RPMI7951 (cell line): ENCODE measurements around the gene PKN3. TPM values are rescaled to one million over a fixed set of nuclear protein-coding genes. Genes with fewer than 3 reads are reported as not detected.

ENCODE experiments used
- DNase-seq: peaks from one replicate; pipeline ENCODE4 v3.0.0-alpha.2; 2012; ENCODE audit warnings: low read depth
- total RNA-seq: library from RNA; depleted of rRNA; stranded (reverse); fragments of >200 nt; shearing (Covaris generic); gene quantifications from 2 replicates; pipeline ENCODE4 v1.2.3, GENCODE V29; 2014; rRNA removed

The PKN3 gene
- 6.1 and 6.6 TPM in 2 replicates for total RNA-seq

GRCh38 chr9:128702445-128702948 lies at the start of gene PKN3:
Gene PKN3 (plus strand): TSS chr9:128702503. CDS start chr9:128702916, 413 bp downstream.
- DNase-seq = peak; percentile 73

GRCh38 chr9:128653908-128654307 lies 48.4 kb upstream of the PKN3 start:
- DNase-seq = no peak

- no peak for DNase-seq
Measured at GRCh38 chr9:128654481-128654880, 47.8 kb upstream of the PKN3 start.

- DNase-seq = peak; percentile 90
Measured at GRCh38 chr9:128656416-128657343, 45.6 kb upstream of the PKN3 start, which contains the start of gene DYNC2I2. Gene DYNC2I2 (minus strand): TSS chr9:128656847. CDS start chr9:128656726, 121 bp downstream.

- no peak for DNase-seq
Measured at GRCh38 chr9:128657344-128657704, 45.0 kb upstream of the PKN3 start.

DNA sequence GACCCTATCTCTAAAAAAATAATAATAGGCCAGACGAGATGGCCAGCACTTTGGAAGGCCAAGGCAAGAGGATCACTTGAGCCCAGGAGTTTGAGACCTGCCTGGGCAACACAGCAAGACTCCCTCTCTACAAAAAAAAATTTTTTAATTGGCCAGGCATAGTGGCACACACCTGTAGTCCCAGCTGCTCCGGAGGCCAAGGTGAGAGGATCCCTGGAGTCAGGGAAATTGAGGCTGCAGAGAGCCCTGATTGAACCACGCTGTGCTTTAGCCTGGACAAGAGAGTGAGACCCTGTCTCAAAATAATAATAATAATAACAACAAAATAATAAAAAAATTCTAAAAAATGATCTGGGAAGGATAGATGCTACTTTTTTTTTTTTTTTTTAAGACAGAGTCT lies 44.5 kb upstream of the PKN3 start:
- no peak for DNase-seq

GRCh38 chr9:128666481-128666941 lies 35.8 kb upstream of the PKN3 start:
- peak; percentile 38 for DNase-seq

DNA sequence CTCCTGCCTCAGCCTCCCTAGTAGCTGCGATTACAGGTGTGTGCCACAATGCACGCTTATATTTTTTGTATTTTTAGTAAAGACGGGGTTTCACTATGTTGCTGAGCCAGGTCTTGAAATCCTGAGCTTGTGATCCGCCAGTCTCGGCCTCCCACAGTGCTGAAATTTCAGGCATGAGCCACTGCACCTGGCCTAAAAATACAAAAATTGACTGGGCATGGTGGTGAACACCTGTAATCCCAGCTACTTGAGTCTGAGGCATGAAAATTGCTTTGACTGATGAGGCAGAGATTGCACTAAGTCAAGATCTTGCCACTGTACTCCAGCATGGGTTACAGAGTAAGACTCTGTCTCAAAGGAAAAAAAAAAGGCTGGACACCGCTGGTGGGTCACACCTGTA lies 32.5 kb upstream of the PKN3 start:
- DNase-seq = no peak

DNA sequence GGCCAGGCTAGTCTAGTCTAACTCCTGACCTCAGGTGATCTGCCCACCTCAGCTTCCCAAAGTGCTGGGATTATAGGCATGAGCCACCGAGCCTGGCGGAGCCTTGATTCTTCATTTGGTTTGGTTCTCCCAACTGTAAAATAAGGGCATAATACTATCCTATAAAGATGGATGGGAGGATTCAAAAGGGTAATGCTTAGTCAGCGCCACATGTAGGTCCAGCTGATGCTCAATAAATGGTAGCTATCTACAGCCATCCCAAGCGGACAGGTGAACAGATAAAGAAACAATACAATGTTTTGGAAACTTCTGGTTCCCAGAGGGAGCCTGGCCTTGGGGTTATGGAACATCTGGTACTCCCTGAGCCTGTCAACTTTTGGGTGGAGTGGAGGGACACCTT lies 26.9 kb upstream of the PKN3 start:
- no peak for DNase-seq

GRCh38 chr9:128677794-128678193 lies 24.5 kb upstream of the PKN3 start:
- no peak for DNase-seq

GRCh38 chr9:128683340-128684064 lies 18.8 kb upstream of the PKN3 start:
- DNase-seq = peak; percentile 35

- no peak for DNase-seq
Measured at GRCh38 chr9:128684065-128684324, 18.3 kb upstream of the PKN3 start.

GRCh38 chr9:128684325-128685199 lies 17.7 kb upstream of the PKN3 start:
- DNase-seq = peak; percentile 67

- no peak for DNase-seq
Measured at GRCh38 chr9:128685636-128686489, 16.4 kb upstream of the PKN3 start.

DNA sequence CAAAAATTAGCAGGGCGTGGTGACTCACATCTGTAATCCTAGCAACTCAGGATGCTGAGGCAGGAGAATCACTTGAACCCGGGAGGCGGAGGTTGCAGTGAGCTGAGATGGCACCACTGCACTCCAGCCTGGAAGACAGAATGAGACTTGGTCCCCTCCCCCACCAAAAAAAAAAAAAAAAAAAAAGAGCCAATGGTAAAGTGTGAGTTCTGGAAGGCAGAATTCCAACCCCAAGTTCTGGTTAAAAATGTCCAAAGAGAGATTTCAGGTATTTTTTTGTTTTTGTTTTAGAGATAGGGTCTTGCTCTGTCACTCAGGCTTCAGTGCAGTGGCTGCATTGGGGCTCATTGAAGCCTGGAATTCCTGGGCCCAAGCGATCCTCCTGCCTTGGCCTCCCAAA lies 14.8 kb upstream of the PKN3 start:
- no peak for DNase-seq

DNA sequence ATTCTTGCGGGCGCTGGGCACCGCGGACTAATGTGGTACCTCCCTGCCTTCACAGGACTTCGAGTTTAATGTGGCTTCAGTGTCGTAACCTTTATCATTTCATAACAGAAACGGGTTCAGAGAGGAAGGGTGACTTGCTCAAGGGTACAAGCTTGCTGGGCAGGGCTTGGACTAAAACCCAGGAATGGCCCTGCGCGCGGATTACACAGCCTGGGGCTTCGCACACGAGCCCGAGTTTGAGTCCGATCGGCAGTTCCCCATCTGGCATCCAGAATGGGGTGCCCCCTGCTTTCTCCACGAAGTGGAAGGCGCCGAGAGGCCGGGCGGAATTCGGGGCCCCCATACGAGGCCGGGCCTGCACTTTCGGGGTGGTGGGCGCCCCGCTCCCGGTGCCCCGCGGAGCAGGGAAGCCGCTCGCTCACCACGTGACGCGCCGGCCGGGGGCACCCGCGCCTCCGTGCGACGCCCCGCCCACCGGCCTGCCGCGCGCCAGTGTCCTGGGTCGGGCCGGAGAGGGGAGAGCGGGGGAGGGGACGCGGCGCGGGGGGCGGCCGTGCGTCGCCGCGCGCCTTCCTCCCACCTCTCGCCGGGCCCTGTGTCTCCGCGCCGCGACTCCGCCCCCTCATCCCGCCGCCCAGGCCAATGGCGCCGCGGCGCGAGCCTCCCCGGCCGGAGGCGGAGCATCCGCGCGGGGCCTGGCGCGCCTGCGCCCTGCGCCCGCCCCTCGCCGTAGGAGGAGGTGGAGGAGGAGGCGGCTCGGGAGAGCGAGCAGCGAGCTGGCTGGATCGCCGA lies 13.6 kb upstream of the PKN3 start, which contains the start of gene SET:
TSS of gene SET (plus strand) at position 722 of the 792 bp plus-strand sequence. CDS start 361 bp downstream, outside the sequence.
- DNase-seq = peak; percentile 90

- DNase-seq = no peak
Measured at GRCh38 chr9:128689293-128689774, 13.0 kb upstream of the PKN3 start.

GRCh38 chr9:128689820-128690683 lies 12.3 kb upstream of the PKN3 start:
- DNase-seq = peak; percentile 36

DNA sequence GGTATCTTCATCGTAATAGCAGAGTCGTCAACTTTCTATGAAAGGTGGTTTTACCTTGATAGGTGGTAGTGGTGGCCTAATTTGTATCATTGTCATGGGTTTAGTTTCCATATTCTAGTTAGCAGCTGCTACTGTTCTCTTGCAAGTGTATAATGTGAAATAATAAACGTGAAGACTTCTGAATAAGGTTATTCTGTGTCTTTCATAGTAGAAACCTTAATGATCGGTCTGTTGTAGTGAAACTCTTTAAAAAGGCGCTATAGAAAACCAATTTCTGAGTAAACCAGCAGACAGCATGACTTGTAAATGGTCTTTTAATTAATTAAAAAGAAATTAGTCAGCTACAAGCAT lies 11.6 kb upstream of the PKN3 start:
- DNase-seq = no peak
